ENCODE data around the gene PTPRJ. TPM values are rescaled to one million over a fixed set of nuclear protein-coding genes. Genes with fewer than 3 reads are reported as not detected.

The PTPRJ gene
- total and polyA plus RNA-seq, 2 donors (not counting 3 experiments of a cell fraction or from before 2014, with no cell fraction given) = 3.1 to 7.7 TPM

DNA sequence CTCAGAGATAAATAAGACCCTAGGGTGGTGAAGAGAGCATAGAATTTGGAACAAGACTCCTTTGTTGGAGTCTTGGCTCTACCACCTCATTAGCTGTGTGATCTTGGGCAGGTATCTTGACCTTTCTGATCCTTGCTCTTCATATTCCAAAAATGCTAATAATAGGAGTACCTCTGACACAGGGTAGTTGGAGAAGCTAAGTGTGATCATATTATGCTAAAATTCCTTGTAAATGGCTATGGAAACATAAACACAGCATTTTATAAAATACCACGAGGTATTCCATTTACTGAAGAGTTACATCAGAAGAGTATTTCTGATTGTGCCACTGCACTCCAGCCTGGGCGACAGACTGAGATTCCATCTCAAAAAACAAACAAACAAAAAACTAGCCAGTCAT, 9.4 kb downstream of the PTPRJ start:
- intact Hi-C loops (cut with micrococcal nuclease) = no loop called here
- Histone ChIP-seq H3K9me1 (replicated peaks; ENCODE audit: control insufficient read depth, extremely low read depth, insufficient read depth, low read length) (no peaks in the 10 kb centered on the region), H3K9ac (replicated peaks; ENCODE audit: extremely low read depth, insufficient read depth, low read length) (no peak overlapping the region), H3K27me3 (ENCODE audit: control insufficient read depth in 2 of 2, insufficient read depth in 2 of 2, low read length in 2 of 2) (no peaks in the 10 kb centered on the region), H4K20me1 (replicated peaks; ENCODE audit: control insufficient read depth, extremely low read depth, insufficient read depth, low read length) (no peaks in the 10 kb centered on the region), H3K4me3 (replicated peaks in 1 of 3; ENCODE audit: insufficient read depth in 1 of 3, low read depth in 1 of 3, low read length in 3 of 3) (no peak overlapping the region), H3K36me3 (ENCODE audit: control insufficient read depth in 2 of 2, extremely low read depth in 1 of 2, insufficient read depth in 2 of 2, low read length in 2 of 2) (no peaks in the 10 kb centered on the region), H2AFZ (ENCODE audit: low read depth, low read length) (no peak overlapping the region), H3K27ac (ENCODE audit: insufficient read depth, low read depth, low read length) (no peak overlapping the region), H3K4me2 (ENCODE audit: insufficient read depth, low read length) (no peak overlapping the region), H3K9me3 (replicated peaks; ENCODE audit: control insufficient read depth, insufficient read depth, low read length) (no peaks in the 10 kb centered on the region), H3K79me2 (ENCODE audit: control insufficient read depth, insufficient read depth, low read length) (peaks cover 1% of the 10 kb centered on the region), H3K4me1 (ENCODE audit: control insufficient read depth, extremely low read depth, insufficient read depth, low read length) (peaks cover 11% of the 10 kb centered on the region)
- TF ChIP-seq EZH2 (IDR thresholded peaks at IDR 0.05; ENCODE audit: borderline replicate concordance, low read depth, low read length, severe bottlenecking) (no peak), MYC (IDR thresholded peaks at IDR 0.05; ENCODE audit: low read depth, low read length) (no peak), JUN (IDR thresholded peaks at IDR 0.05; ENCODE audit: borderline replicate concordance, insufficient read depth, insufficient read length, low read depth) (no peak), POLR2A (IDR thresholded peaks at IDR 0.05; ENCODE audit: low read depth, low read length) (no peak), POLR2AphosphoS5 (IDR thresholded peaks at IDR 0.05; ENCODE audit: insufficient read depth, low read depth, low read length) (no peak), FOS (IDR thresholded peaks at IDR 0.05; ENCODE audit: borderline replicate concordance, insufficient read depth, low read length) (no peak), GATA2 (IDR thresholded peaks at IDR 0.05; ENCODE audit: insufficient read depth, insufficient read length, low read depth, low read length) (no peak)
- TF ChIP-seq, protein P1, sequence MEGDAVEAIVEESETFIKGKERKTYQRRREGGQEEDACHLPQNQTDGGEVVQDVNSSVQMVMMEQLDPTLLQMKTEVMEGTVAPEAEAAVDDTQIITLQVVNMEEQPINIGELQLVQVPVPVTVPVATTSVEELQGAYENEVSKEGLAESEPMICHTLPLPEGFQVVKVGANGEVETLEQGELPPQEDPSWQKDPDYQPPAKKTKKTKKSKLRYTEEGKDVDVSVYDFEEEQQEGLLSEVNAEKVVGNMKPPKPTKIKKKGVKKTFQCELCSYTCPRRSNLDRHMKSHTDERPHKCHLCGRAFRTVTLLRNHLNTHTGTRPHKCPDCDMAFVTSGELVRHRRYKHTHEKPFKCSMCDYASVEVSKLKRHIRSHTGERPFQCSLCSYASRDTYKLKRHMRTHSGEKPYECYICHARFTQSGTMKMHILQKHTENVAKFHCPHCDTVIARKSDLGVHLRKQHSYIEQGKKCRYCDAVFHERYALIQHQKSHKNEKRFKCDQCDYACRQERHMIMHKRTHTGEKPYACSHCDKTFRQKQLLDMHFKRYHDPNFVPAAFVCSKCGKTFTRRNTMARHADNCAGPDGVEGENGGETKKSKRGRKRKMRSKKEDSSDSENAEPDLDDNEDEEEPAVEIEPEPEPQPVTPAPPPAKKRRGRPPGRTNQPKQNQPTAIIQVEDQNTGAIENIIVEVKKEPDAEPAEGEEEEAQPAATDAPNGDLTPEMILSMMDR (IDR thresholded peaks at IDR 0.05; ENCODE audit: extremely low read depth in 1 of 2, insufficient read depth in 1 of 2, low read depth in 1 of 2, low read length in 2 of 2) = no peak
- TF ChIP-seq, protein P2, sequence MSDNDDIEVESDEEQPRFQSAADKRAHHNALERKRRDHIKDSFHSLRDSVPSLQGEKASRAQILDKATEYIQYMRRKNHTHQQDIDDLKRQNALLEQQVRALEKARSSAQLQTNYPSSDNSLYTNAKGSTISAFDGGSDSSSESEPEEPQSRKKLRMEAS (IDR thresholded peaks at IDR 0.05; ENCODE audit: insufficient read depth, insufficient read length) = no peak
- no peak for FAIRE-seq
- no peak for DNase-seq (ENCODE audit: low read depth, low spot score)
- ChIA-PET POLR2A (no interaction called here), CTCF (no interaction called here)
- no TSS peak for BruUV-seq (replicated peaks)
- dilution Hi-C loops (cut with MboI; ENCODE audit: extremely low pct_ligation_motif_present, low sequenced_read_pairs) = no loop called here

All from endothelial cell of umbilical vein (primary cell).